ENCODE measurements around the gene ADIPOQ.
A peak's percentile ranks its signal among the peaks of the same experiment; 100 is the strongest.

Gene ADIPOQ

DNA sequence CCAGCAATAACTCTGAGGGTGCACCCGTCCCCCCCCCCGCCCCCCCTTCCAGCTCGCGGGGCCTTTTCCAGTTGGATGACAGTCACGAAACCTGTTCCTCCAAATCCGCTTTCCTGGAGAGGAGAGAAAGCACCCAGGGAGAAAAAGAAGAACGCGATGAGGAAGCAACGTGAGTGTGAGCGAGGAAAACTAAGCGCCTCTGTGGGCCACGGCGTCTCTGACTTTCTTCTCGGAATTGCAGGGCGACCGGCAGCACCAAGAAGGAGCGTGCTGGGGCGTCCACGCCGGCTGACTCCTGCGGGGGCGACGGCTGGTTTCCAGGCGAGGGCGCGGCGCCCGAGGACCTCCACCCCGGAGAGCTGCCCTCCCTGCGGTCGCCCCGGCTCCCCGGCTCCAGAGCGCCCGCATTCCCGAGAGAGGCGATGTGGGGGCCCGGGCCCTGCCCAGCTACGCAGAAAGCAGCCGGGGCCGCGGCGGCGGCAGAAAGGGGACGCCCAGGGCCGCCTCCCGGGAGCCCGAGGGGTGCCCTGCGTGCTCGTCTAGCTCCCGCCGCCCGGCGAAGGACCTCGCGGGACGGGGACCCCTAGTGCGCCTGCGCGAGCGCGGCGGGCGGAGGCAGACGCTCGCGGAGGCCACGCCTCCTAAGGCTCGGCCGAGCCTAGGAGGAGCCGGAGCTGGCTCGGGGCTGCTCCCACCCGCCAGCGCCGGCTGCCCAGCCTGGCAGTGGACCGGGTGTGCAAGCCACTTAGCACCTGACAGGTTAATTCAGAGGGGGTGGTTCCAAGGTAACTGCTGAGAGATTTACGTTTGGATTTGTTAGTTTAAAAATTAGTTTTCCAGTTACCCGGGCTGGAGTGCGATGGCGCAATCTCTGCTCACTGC lies 15.3 kb upstream of the ADIPOQ start (continued):
- TF ChIP-seq, protein P1, sequence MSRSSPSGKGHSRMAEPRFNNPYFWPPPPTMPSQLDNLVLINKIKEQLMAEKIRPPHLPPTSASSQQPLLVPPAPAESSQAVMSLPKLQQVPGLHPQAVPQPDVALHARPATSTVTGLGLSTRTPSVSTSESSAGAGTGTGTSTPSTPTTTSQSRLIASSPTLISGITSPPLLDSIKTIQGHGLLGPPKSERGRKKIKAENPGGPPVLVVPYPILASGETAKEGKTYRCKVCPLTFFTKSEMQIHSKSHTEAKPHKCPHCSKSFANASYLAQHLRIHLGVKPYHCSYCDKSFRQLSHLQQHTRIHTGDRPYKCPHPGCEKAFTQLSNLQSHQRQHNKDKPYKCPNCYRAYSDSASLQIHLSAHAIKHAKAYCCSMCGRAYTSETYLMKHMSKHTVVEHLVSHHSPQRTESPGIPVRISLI (tag by site-specific recombination; IDR thresholded peaks at IDR 0.05): no peak
- TF ChIP-seq, protein P2, sequence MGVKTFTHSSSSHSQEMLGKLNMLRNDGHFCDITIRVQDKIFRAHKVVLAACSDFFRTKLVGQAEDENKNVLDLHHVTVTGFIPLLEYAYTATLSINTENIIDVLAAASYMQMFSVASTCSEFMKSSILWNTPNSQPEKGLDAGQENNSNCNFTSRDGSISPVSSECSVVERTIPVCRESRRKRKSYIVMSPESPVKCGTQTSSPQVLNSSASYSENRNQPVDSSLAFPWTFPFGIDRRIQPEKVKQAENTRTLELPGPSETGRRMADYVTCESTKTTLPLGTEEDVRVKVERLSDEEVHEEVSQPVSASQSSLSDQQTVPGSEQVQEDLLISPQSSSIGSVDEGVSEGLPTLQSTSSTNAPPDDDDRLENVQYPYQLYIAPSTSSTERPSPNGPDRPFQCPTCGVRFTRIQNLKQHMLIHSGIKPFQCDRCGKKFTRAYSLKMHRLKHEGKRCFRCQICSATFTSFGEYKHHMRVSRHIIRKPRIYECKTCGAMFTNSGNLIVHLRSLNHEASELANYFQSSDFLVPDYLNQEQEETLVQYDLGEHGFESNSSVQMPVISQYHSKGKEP (tag by site-specific recombination; IDR thresholded peaks at IDR 0.05): no peak
- TF ChIP-seq ZFHX2 (tag by site-specific recombination; conservative IDR thresholded peaks at IDR 0.05) (no peak), ZNF600 (tag by site-specific recombination; IDR thresholded peaks at IDR 0.05) (peak; percentile 61; the same call in 1 of the 2 replicates), REPIN1 (tag by site-specific recombination; IDR thresholded peaks at IDR 0.05; ENCODE audit: low read depth) (no peak), ZNF654 (tag by site-specific recombination; IDR thresholded peaks at IDR 0.05; ENCODE audit: low read depth) (no peak), ZNF76 (tag by site-specific recombination; IDR thresholded peaks at IDR 0.05; ENCODE audit: borderline replicate concordance, low read depth) (no peak), ZNF274 (IDR thresholded peaks at IDR 0.05; ENCODE audit: low read length) (no peak), ZNF274 (tag by site-specific recombination; IDR thresholded peaks at IDR 0.05; ENCODE audit: borderline replicate concordance) (no peak), ZNF223 (tag by site-specific recombination; IDR thresholded peaks at IDR 0.05) (no peak), SP3 (tag by site-specific recombination; IDR thresholded peaks at IDR 0.05) (peak; percentile 35; the same call in 1 of the 2 replicates), ZSCAN30 (tag by site-specific recombination; IDR thresholded peaks at IDR 0.05) (peak; percentile 59), ZNF266 (tag by site-specific recombination; IDR thresholded peaks at IDR 0.05; ENCODE audit: low read depth) (no peak), ZNF558 (tag by site-specific recombination; IDR thresholded peaks at IDR 0.05) (no peak), ZNF776 (tag by site-specific recombination; IDR thresholded peaks at IDR 0.05; ENCODE audit: borderline replicate concordance) (no peak)
- TF ChIP-seq, protein P3, sequence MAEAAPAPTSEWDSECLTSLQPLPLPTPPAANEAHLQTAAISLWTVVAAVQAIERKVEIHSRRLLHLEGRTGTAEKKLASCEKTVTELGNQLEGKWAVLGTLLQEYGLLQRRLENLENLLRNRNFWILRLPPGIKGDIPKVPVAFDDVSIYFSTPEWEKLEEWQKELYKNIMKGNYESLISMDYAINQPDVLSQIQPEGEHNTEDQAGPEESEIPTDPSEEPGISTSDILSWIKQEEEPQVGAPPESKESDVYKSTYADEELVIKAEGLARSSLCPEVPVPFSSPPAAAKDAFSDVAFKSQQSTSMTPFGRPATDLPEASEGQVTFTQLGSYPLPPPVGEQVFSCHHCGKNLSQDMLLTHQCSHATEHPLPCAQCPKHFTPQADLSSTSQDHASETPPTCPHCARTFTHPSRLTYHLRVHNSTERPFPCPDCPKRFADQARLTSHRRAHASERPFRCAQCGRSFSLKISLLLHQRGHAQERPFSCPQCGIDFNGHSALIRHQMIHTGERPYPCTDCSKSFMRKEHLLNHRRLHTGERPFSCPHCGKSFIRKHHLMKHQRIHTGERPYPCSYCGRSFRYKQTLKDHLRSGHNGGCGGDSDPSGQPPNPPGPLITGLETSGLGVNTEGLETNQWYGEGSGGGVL (tag by site-specific recombination; IDR thresholded peaks at IDR 0.05): peak; percentile 35; the same call in 1 of the 2 replicates
- TF ChIP-seq, protein P4, sequence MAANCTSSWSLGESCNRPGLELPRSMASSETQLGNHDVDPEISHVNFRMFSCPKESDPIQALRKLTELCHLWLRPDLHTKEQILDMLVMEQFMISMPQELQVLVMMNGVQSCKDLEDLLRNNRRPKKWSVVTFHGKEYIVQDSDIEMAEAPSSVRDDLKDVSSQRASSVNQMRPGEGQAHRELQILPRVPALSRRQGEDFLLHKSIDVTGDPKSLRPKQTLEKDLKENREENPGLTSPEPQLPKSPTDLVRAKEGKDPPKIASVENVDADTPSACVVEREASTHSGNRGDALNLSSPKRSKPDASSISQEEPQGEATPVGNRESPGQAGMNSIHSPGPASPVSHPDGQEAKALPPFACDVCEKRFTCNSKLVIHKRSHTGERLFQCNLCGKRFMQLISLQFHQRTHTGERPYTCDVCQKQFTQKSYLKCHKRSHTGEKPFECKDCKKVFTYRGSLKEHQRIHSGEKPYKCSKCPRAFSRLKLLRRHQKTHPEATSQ (tag by site-specific recombination; IDR thresholded peaks at IDR 0.05): no peak
- TF ChIP-seq, protein P5, sequence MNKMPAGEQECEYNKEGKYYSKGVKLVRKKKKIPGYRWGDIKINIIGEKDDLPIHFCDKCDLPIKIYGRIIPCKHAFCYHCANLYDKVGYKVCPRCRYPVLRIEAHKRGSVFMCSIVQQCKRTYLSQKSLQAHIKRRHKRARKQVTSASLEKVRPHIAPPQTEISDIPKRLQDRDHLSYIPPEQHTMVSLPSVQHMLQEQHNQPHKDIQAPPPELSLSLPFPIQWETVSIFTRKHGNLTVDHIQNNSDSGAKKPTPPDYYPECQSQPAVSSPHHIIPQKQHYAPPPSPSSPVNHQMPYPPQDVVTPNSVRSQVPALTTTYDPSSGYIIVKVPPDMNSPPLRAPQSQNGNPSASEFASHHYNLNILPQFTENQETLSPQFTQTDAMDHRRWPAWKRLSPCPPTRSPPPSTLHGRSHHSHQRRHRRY (tag by site-specific recombination; IDR thresholded peaks at IDR 0.05): no peak
- TF ChIP-seq, protein P6, sequence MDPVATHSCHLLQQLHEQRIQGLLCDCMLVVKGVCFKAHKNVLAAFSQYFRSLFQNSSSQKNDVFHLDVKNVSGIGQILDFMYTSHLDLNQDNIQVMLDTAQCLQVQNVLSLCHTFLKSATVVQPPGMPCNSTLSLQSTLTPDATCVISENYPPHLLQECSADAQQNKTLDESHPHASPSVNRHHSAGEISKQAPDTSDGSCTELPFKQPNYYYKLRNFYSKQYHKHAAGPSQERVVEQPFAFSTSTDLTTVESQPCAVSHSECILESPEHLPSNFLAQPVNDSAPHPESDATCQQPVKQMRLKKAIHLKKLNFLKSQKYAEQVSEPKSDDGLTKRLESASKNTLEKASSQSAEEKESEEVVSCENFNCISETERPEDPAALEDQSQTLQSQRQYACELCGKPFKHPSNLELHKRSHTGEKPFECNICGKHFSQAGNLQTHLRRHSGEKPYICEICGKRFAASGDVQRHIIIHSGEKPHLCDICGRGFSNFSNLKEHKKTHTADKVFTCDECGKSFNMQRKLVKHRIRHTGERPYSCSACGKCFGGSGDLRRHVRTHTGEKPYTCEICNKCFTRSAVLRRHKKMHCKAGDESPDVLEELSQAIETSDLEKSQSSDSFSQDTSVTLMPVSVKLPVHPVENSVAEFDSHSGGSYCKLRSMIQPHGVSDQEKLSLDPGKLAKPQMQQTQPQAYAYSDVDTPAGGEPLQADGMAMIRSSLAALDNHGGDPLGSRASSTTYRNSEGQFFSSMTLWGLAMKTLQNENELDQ (tag by site-specific recombination; IDR thresholded peaks at IDR 0.05; ENCODE audit: low read depth): no peak
- TF ChIP-seq, protein P7, sequence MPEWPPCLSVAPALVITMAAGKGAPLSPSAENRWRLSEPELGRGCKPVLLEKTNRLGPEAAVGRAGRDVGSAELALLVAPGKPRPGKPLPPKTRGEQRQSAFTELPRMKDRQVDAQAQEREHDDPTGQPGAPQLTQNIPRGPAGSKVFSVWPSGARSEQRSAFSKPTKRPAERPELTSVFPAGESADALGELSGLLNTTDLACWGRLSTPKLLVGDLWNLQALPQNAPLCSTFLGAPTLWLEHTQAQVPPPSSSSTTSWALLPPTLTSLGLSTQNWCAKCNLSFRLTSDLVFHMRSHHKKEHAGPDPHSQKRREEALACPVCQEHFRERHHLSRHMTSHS (tag by site-specific recombination; IDR thresholded peaks at IDR 0.05): no peak
- TF ChIP-seq, protein P8, sequence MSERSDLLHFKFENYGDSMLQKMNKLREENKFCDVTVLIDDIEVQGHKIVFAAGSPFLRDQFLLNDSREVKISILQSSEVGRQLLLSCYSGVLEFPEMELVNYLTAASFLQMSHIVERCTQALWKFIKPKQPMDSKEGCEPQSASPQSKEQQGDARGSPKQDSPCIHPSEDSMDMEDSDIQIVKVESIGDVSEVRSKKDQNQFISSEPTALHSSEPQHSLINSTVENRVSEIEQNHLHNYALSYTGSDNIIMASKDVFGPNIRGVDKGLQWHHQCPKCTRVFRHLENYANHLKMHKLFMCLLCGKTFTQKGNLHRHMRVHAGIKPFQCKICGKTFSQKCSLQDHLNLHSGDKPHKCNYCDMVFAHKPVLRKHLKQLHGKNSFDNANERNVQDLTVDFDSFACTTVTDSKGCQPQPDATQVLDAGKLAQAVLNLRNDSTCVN (tag by site-specific recombination; optimal IDR thresholded peaks at IDR 0.05): peak; percentile 78
- TF ChIP-seq, protein P9, sequence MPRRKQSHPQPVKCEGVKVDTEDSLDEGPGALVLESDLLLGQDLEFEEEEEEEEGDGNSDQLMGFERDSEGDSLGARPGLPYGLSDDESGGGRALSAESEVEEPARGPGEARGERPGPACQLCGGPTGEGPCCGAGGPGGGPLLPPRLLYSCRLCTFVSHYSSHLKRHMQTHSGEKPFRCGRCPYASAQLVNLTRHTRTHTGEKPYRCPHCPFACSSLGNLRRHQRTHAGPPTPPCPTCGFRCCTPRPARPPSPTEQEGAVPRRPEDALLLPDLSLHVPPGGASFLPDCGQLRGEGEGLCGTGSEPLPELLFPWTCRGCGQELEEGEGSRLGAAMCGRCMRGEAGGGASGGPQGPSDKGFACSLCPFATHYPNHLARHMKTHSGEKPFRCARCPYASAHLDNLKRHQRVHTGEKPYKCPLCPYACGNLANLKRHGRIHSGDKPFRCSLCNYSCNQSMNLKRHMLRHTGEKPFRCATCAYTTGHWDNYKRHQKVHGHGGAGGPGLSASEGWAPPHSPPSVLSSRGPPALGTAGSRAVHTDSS (tag by site-specific recombination; IDR thresholded peaks at IDR 0.05): no peak
- TF ChIP-seq, protein P10, sequence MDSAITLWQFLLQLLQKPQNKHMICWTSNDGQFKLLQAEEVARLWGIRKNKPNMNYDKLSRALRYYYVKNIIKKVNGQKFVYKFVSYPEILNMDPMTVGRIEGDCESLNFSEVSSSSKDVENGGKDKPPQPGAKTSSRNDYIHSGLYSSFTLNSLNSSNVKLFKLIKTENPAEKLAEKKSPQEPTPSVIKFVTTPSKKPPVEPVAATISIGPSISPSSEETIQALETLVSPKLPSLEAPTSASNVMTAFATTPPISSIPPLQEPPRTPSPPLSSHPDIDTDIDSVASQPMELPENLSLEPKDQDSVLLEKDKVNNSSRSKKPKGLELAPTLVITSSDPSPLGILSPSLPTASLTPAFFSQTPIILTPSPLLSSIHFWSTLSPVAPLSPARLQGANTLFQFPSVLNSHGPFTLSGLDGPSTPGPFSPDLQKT (IDR thresholded peaks at IDR 0.05; ENCODE audit: borderline replicate concordance, low read depth, low read length): no peak

Measured in HEK293 (cell line).